HG02870 (cell line): ENCODE results near the gene TTC13.

Source experiments
- ATAC-seq: cut with Tn5 transposase; IDR thresholded peaks from one replicate; pipeline ENCODE4 v1.9.1; 2021; ENCODE audit warnings: mild to moderate bottlenecking, moderate library complexity; ENCODE audit not compliant: unreplicated experiment

The TTC13 gene

GRCh38 chr1:230877146-230877923 is 101.3 kb downstream of the TTC13 start:
- no peak for ATAC-seq

- ATAC-seq = no peak
Observed at GRCh38 chr1:230876660-230877059, 102.0 kb downstream of the TTC13 start.

GRCh38 chr1:230875370-230875769 is 103.3 kb downstream of the TTC13 start:
- ATAC-seq = no peak

GRCh38 chr1:230870916-230871315 is 107.7 kb downstream of the TTC13 start:
- no peak for ATAC-seq

- ATAC-seq = no peak
Observed at GRCh38 chr1:230869500-230869899, 109.2 kb downstream of the TTC13 start.

- peak; percentile 42 for ATAC-seq
Observed at GRCh38 chr1:230868736-230869385, 109.8 kb downstream of the TTC13 start.

GRCh38 chr1:230867903-230868735 is 110.5 kb downstream of the TTC13 start, which contains the start of gene C1orf198:
C1orf198 (minus strand) TSS chr1:230868521; CDS start chr1:230868512, 9 bp downstream.
- ATAC-seq = peak; percentile 73

GRCh38 chr1:230867101-230867902 is 111.4 kb downstream of the TTC13 start:
- no peak for ATAC-seq

- no peak for ATAC-seq
Observed at GRCh38 chr1:230866171-230867070, 112.2 kb downstream of the TTC13 start.

- ATAC-seq = no peak
Observed at GRCh38 chr1:230865062-230865817, 113.4 kb downstream of the TTC13 start.

GRCh38 chr1:230864441-230864840 is 114.2 kb downstream of the TTC13 start:
- no peak for ATAC-seq

- ATAC-seq = no peak
Observed at GRCh38 chr1:230863449-230863848, 115.2 kb downstream of the TTC13 start.

GRCh38 chr1:230861970-230862595 is 116.6 kb downstream of the TTC13 start:
- ATAC-seq = no peak

- ATAC-seq = no peak
Observed at GRCh38 chr1:230861489-230861888, 117.2 kb downstream of the TTC13 start.

- no peak for ATAC-seq
Observed at GRCh38 chr1:230860617-230861384, 117.9 kb downstream of the TTC13 start.

GRCh38 chr1:230858918-230859729 is 119.5 kb downstream of the TTC13 start:
- no peak for ATAC-seq
